GOT3 (cell line): ENCODE measurements around the gene SLC35B2.

Source experiments
- DNase-seq: peaks from one replicate; lab custom pipeline; 2025; ENCODE audit warnings: mixed read lengths; lab: John Stamatoyannopoulos, UW

Gene SLC35B2

DNA sequence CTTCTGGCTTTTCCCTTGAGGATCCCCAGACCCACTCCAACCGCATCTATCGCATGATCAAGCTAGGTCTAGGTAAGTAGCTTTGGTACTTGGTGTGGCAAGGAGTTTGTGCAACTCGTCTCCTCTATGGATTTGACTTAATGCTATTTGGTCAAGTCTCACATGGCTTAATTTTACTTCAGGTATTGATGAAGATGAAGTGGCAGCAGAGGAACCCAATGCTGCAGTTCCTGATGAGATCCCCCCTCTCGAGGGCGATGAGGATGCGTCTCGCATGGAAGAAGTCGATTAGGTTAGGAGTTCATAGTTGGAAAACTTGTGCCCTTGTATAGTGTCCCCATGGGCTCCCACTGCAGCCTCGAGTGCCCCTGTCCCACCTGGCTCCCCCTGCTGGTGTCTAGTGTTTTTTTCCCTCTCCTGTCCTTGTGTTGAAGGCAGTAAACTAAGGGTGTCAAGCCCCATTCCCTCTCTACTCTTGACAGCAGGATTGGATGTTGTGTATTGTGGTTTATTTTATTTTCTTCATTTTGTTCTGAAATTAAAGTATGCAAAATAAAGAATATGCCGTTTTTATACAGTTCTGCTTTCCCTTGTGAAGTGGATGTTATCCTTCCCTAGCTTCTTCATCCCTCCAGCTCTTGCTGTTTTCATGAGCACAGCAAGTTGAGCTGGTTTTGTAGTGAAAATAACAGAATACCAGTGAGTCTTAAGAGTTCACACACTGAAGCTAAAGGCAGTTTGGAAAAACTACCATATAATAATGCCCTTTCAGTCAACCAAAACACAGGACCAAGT, 3.8 kb downstream of the SLC35B2 start:
- DNase-seq = peak; percentile 17

DNA sequence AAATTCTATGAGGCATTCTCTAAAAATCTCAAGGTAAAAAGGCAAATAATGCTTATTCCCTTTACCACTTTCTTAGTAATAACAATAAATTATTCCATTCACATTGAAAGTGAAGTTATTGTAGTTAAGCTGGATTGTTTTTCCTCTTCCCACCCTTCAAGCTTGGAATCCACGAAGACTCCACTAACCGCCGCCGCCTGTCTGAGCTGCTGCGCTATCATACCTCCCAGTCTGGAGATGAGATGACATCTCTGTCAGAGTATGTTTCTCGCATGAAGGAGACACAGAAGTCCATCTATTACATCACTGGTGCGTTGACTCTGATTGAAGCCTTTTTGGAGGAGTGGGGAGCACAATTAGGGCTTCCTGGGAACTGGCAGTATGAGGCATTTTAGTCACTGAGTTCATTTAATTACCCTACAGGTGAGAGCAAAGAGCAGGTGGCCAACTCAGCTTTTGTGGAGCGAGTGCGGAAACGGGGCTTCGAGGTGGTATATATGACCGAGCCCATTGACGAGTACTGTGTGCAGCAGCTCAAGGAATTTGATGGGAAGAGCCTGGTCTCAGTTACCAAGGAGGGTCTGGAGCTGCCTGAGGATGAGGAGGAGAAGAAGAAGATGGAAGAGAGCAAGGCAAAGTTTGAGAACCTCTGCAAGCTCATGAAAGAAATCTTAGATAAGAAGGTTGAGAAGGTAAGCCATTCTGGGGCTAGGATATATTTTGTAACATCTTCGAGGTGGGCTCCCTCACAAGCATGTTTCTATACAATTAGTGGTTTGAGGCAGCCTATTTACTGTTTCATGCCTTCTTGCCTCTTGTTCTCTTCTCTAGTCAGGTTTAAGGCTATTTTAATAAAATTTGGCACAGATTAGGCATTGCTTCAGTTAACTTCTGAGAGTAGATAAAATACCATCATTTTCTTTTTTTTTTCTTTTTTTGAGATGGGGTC, 5.5 kb downstream of the SLC35B2 start:
- no peak for DNase-seq

GRCh38 chr6:44250718-44251123, 6.6 kb downstream of the SLC35B2 start:
- DNase-seq = no peak

DNA sequence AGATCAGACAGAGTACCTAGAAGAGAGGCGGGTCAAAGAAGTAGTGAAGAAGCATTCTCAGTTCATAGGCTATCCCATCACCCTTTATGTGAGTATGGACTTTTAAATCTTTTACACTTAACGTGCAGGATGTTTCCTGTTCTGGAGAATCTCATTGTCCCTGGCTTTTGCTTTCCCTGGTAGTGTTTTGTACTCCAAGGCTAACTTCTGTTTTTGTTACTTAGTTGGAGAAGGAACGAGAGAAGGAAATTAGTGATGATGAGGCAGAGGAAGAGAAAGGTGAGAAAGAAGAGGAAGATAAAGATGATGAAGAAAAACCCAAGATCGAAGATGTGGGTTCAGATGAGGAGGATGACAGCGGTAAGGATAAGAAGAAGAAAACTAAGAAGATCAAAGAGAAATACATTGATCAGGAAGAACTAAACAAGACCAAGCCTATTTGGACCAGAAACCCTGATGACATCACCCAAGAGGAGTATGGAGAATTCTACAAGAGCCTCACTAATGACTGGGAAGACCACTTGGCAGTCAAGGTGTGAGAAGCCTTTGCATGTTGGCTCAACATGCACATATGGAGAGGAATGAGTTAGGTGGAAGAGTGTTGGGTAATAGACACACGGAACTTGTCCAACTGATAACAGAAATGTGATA, 7.1 kb downstream of the SLC35B2 start:
- no peak for DNase-seq

DNA sequence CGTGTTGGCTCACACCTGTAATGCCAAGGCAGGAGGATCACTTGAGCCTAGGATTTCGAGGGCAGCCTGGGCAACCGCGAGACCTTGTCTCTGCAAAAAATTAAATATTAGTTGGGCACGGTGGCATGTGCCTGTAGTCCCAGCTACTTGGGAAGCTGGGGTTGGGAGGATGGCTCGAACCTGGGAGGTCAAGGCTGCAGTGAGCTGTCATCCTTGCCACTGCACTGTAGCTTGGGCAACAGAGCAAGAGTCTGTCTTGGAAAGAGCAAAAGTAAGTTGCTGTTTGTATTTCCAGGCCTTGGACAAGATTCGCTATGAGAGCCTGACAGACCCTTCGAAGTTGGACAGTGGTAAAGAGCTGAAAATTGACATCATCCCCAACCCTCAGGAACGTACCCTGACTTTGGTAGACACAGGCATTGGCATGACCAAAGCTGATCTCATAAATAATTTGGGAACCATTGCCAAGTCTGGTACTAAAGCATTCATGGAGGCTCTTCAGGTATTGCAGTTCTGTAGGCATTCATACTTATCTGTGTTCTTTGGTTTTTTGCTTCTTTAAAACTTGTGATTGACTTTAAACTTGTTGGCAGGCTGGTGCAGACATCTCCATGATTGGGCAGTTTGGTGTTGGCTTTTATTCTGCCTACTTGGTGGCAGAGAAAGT, 8.1 kb downstream of the SLC35B2 start:
- DNase-seq = no peak

GRCh38 chr6:44248579-44248978, 8.7 kb downstream of the SLC35B2 start:
- no peak for DNase-seq

DNA sequence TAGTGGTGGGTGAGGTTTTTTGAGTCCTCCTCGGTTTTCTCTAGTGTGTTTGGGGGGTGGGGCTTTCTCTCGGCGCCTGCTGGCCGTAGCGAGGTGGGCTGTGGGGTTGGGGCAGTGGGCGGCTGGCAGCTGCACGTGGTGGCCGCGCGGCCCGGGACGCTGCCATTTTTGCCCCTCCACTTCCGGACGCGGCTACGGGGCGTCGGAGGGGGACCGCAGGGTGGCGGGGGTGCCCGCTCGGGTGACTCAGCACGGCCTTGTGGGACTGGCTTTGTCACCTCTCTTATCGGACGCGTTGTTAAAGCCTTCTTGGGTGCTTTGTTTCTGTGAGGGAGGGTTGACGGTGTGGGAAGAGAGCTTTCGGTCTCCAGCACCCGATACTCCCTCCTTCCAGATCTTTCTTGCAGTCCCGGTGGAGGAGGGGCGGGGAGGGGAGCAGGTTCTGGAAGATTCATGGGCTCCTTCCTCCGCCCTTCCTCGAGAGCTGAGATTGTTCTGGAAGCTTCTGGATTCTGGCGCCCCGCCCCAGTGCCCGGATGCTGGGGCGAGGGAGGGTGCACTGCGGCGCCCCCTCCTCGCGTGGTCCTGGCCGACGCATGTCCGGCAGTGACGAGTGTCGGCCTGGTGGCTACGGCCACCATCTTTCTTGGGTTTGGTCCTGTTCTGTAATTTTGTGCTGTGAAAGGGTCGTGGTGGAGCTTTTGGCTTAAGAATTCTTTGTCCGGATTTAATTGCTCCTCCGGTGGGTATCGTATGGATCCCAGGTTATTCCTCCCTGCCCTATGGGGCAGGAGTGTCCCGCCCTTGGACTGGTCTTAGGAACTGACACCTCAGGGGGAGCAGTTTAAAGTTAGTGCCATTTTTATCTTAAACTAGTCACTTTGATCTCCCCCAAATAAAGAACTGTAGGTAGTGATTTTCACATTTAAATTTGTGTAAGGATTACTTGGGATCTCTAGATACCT, 9.7 kb downstream of the SLC35B2 start:
- DNase-seq = peak; percentile 52

GRCh38 chr6:44246663-44247337, 10.5 kb downstream of the SLC35B2 start, which contains the start of gene HSP90AB1:
Gene HSP90AB1 (plus strand): TSS chr6:44247101. CDS start chr6:44248630, 1,529 bp downstream.
- peak; percentile 64 for DNase-seq

GRCh38 chr6:44245912-44246662, 11.2 kb downstream of the SLC35B2 start:
- DNase-seq = peak; percentile 67

DNA sequence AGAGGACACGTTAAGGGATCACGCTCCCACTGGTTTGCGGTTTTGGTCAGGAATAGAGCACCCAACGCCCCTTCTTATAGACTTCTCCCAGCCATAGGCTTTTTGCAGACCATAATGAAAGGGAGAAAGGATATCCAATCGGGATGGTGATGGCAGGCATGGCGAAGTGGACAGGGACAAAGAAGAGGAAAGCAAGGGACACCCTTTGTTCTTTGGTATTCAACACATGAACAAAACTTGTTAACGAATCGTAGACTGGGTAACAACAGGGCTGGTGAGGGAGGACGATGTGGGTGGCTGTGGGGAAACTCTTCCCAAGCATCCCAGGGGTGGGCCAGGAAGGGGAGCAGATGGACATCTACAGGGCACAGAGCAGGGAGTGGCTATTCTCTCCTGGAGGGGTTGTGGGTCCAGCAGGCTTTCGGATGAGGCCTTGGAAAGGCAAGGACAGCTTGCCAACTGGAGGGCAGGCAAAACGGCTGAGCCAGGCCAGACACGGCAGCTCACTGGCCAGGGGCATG, 11.9 kb downstream of the SLC35B2 start:
- DNase-seq = no peak

GRCh38 chr6:44243345-44243744, 14.0 kb downstream of the SLC35B2 start:
- no peak for DNase-seq

GRCh38 chr6:44238687-44239350, 18.5 kb downstream of the SLC35B2 start:
- no peak for DNase-seq

DNA sequence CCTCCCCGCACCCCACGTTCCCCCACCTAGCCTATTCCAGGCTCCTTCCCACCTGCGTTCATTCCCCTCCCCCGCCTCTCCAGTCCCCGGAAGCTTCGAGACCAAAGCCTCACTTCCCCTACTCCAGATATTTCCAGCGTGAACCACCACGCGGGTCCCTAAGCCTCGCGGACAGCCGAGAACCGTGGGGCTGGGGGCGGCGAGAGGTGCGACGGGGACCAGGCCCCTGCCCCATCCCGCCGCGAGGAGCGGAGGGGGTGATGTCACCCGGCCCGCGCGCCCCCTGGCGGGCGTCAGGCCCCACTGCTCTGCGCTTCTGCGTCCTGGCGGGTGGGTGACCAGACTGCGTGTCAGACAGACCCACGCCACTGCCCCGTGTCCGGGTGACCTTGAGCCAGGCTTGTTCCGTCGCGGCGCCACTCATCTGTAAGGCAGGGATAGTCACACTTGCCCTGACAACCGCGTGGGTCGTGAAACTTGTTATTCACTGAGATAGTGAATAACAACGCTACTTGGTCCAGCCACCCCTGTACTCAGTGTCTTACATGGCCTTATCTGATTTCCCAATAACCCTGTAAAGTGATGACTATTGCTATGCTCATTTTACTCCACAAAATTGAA, 19.4 kb downstream of the SLC35B2 start:
- peak; percentile 34 for DNase-seq

GRCh38 chr6:44237021-44237812, 20.1 kb downstream of the SLC35B2 start:
- DNase-seq = peak; percentile 89

DNA sequence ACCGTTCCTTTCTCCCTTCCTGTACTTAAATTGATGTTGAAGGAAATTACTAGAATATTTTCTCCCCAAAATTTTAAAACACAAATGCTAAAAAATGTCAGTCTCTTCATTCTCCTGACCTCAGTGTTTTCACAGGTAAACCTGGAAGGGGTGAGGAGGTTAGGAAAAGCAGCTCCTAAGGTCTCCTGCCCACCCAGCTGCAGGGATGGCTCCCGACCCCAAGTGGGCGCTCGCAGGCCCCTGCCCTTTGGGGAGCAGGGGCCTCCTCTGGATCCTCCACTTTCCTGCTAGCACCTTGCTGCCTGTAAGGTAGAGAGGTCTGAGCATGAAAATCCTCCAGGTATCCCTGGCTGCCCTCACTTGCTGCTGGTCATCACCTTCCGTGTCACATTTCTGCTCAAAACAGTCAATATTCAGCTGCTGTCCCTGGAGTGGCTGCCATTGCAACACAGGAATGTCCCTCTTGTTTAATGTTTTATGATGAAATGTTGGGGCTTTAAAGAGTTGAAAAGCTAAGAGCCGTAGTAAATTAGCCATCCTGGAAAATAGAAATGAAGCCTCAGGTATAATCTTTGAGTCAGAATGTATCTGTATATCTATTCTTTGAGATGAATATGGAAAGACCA, 21.3 kb downstream of the SLC35B2 start:
- no peak for DNase-seq

DNA sequence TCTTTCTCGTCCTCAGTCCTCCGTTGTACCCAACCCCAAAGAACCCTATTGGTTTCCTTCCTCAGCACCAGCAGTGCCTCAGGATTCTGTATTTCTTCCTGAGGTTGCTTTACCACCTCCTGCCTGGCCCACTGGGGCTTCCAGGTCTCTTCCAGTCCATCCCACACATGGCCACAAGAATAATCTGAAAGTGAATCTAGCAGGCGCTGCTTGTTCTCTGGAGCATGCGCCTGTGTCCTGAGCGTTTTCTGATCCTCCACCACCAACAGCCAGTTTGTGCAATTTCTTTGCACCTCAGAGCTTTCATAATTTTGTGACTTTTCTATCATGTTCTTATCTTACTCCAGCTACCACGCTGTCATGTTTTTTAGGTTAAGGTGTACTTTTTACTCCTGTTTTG, 22.1 kb downstream of the SLC35B2 start:
- DNase-seq = no peak
